Sigmoid colon (tissue), 7 donors: Measurements from ENCODE around the gene TRIM8. TPM values are rescaled to one million over a fixed set of nuclear protein-coding genes. Genes with fewer than 3 reads are reported as not detected.

ENCODE experiments used
- DNase-seq: peaks from one replicate; pipeline ENCODE4 v3.0.0-alpha.2; 2019
- H3K27ac ChIP-seq, 4 donors: fragments of 200-600 bp; sonication (generic); one replicate each; pipeline ENCODE4 v1.5.1; 2016 to 2019; ENCODE audit warnings: mild to moderate bottlenecking in 1 of 4
- H3K27me3 ChIP-seq, 3 donors: fragments of 200-600 bp; sonication (generic); one replicate each; pipeline ENCODE4 v1.5.1; 2019; ENCODE audit warnings: mild to moderate bottlenecking in 1 of 3
- H3K36me3 ChIP-seq, 4 donors: fragments of 200-600 bp; sonication (generic); one replicate each; pipeline ENCODE4 v1.5.1; 2016 to 2019
- H3K4me1 ChIP-seq, 4 donors: fragments of 200-600 bp; sonication (generic); one replicate each; pipeline ENCODE4 v1.5.1; 2017 to 2019
- H3K4me3 ChIP-seq, 4 donors: fragments of 200-600 bp; sonication (generic); one replicate each; pipeline ENCODE4 v1.5.1; 2017 to 2019; ENCODE audit warnings: mild to moderate bottlenecking in 2 of 4, moderate library complexity in 1 of 4
- H3K9me3 ChIP-seq, 4 donors: fragments of 200-600 bp in 3 of 4; sonication (generic) in 3 of 4; one replicate each; pipeline versions ENCODE4 v1.5.1 to v1.6.1; 2013 to 2019
- CTCF ChIP-seq, 4 experiments: fragments of 450-650 bp in 3 of 4; fragments of 200-600 bp in 1 of 4; IDR thresholded peaks; one replicate each; pipeline ENCODE4 v1.5.1; 2016 to 2019; ENCODE audit warnings: antibody characterized with exemption in 4 of 4, mild to moderate bottlenecking in 3 of 4, moderate library complexity in 2 of 4
- EP300 ChIP-seq, 4 donors: sonication (generic); formaldehyde crosslinking; IDR thresholded peaks; one replicate each; pipeline ENCODE4 v1.6.1; 2017; ENCODE audit warnings: antibody characterized with exemption in 4 of 4
- POLR2A ChIP-seq, 2 donors: fragments of 450-650 bp; IDR thresholded peaks; one replicate each; pipeline ENCODE4 v1.6.1; 2016; ENCODE audit warnings: antibody characterized with exemption in 2 of 2, mild to moderate bottlenecking in 2 of 2, moderate library complexity in 2 of 2
- POLR2AphosphoS5 ChIP-seq, 4 donors: sonication (generic); formaldehyde crosslinking; IDR thresholded peaks; one replicate each; pipeline ENCODE4 v1.6.1; 2017; ENCODE audit warnings: antibody characterized with exemption in 4 of 4
- WGBS, 2 donors: extraction: QIAGEN DNeasy Blood & Tissue Kit; methylation state at CpG; one replicate each; pipeline ENCODE4 v1.1.7; 2013; 5-methylcytosine and 5-hydroxymethylcytosine counted together
- intact Hi-C: fragments of 100-400 bp; cut with DNase I; formaldehyde crosslinking; loops from one replicate; pipeline ENCODE4 v1.15.1; 2023
- polyA plus RNA-seq, 3 donors: library from polyadenylated mRNA; stranded (reverse); fragments of 200-250 nt; gene quantifications; one replicate each; pipeline ENCODE4 v1.2.3, GENCODE V29; 2013
- total RNA-seq, 4 donors: library from RNA; depleted of rRNA; stranded (reverse); fragments of >200 nt; gene quantifications; one replicate each; pipeline ENCODE4 v1.1.0, GENCODE V29; 2016
- donor health status: healthy with polysubstance abuse.
- donor health status: Bipolar disorder and iron deficiency.
- donor health status: healthy.

The TRIM8 gene
- total and polyA plus RNA-seq, 7 donors = 25.0 to 88.6 (median 58.9) TPM

- Histone ChIP-seq H3K4me1 (peaks cover 0 to 75% (median 64%) of the 10 kb centered on the region in 4 donors), H3K27me3 (no peaks in the 10 kb centered on the region), H3K4me3 (no peak overlapping the region), H3K27ac (peak overlapping the region; percentile 36 to 77 (median 74)), H3K9me3 (no peaks in the 10 kb centered on the region), H3K36me3 (peaks cover 0 to 32% (median 10%) of the 10 kb centered on the region in 4 donors)
- intact Hi-C loops = no loop called here
- TF ChIP-seq POLR2AphosphoS5 (IDR thresholded peaks at IDR 0.05) = no peak
- no peak for TF ChIP-seq EP300 (IDR thresholded peaks at IDR 0.05)
- TF ChIP-seq CTCF (IDR thresholded peaks at IDR 0.05) = no peak
- no peak for TF ChIP-seq POLR2A (IDR thresholded peaks at IDR 0.05)
- WGBS, 2 donors = 73 to 79% methylated on average over 14 of the region's 14 CpGs
- no peak for DNase-seq
These were observed 24.8 kb upstream of the TRIM8 start for GRCh38 chr10:102619281-102619981.

GRCh38 chr10:102620138-102620590 is 24.1 kb upstream of the TRIM8 start:
- H3K27ac ChIP-seq = peak overlapping the region; percentile 36 to 77 (median 74)

GRCh38 chr10:102620591-102621442 is 23.5 kb upstream of the TRIM8 start:
- Histone ChIP-seq H3K27ac (peak overlapping the region; percentile 25 to 77 (median 74)), H3K4me1 (peaks cover 0 to 76% (median 67%) of the 10 kb centered on the region in 4 donors), H3K9me3 (no peaks in the 10 kb centered on the region), H3K36me3 (peaks cover 0 to 28% (median 10%) of the 10 kb centered on the region in 4 donors), H3K27me3 (no peaks in the 10 kb centered on the region), H3K4me3 (no peak overlapping the region)
- WGBS, 2 donors = 69 to 76% methylated on average over 15 of the region's 15 CpGs
- peak; percentile 64 for DNase-seq
- no peak for TF ChIP-seq CTCF (IDR thresholded peaks at IDR 0.05)
- intact Hi-C loops = no loop called here

More at GRCh38 chr10:102620138-102620590, 24.1 kb upstream of the TRIM8 start:
- DNase-seq = peak; percentile 68
- TF ChIP-seq CTCF (IDR thresholded peaks at IDR 0.05) = no peak
- TF ChIP-seq POLR2A (IDR thresholded peaks at IDR 0.05) = no peak
- no peak for TF ChIP-seq EP300 (IDR thresholded peaks at IDR 0.05)
- no peak for TF ChIP-seq POLR2AphosphoS5 (IDR thresholded peaks at IDR 0.05)
- no peaks in the 10 kb centered on the region for H3K27me3 ChIP-seq
- intact Hi-C loops = no loop called here
- 26 to 54% methylated on average over 5 of the region's 5 CpGs for WGBS, 2 donors
- H3K4me1 ChIP-seq = peaks cover 0 to 76% (median 68%) of the 10 kb centered on the region in 4 donors
- no peaks in the 10 kb centered on the region for H3K9me3 ChIP-seq
- H3K36me3 ChIP-seq = peaks cover 0 to 32% (median 10%) of the 10 kb centered on the region in 4 donors
- no peak overlapping the region for H3K4me3 ChIP-seq

- H3K4me1 ChIP-seq = peaks cover 0 to 76% (median 69%) of the 10 kb centered on the region in 4 donors
- peak; percentile 59 for DNase-seq
- H3K36me3 ChIP-seq = peaks cover 0 to 20% (median 5%) of the 10 kb centered on the region in 4 donors
- H3K27ac ChIP-seq = peak overlapping the region; percentile 27 to 77 (median 74)
- intact Hi-C loops = no loop called here
- no peaks in the 10 kb centered on the region for H3K9me3 ChIP-seq
- H3K4me3 ChIP-seq = no peak overlapping the region
- no peak for TF ChIP-seq CTCF (IDR thresholded peaks at IDR 0.05)
- TF ChIP-seq POLR2AphosphoS5 (IDR thresholded peaks at IDR 0.05) = no peak
- no peak for TF ChIP-seq EP300 (IDR thresholded peaks at IDR 0.05)
- TF ChIP-seq POLR2A (IDR thresholded peaks at IDR 0.05) = no peak
- H3K27me3 ChIP-seq = no peaks in the 10 kb centered on the region
- WGBS, 2 donors = 70 to 80% methylated on average over 13 of the region's 13 CpGs
These were observed 22.6 kb upstream of the TRIM8 start for GRCh38 chr10:102621443-102622325.
